Measurements from ENCODE around the gene KIF2C. TPM values are rescaled to one million over a fixed set of nuclear protein-coding genes. Genes with fewer than 3 reads are reported as not detected.
"Not testable (repeated sequence)": the region's sequence is repeated elsewhere in the genome, so short reads cannot be mapped to it uniquely, and the experiment has no call there.

Gene KIF2C
- total and polyA plus RNA-seq, 9 of the 15 experiments (the other 6 are each of a cell fraction or from before 2014, with no cell fraction given) = 84.9 to 226 (median 169) TPM

DNA sequence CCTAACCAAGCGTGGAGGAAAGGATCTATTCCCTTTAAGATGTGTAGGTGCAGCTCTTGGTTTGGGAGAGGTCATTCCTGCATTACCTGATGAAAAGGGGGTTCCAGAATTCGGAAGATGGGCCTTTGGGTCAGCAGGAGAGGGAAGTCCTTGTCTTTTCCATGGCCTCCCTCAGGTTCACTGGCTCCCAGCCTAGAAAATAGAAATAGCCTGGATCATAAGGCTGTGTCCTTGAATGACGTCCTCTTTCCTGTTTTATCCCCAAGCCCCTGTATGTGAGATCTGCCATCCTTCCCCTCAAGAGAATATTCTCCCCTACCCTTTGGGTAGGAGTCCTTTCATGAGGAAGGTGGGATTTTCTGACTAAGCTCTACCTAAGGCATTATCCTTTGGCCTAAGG, 21.2 kb downstream of the KIF2C start (continued):
- TF ChIP-seq NR2F6 (CRISPR knock-in tag; IDR thresholded peaks at IDR 0.05) (no peak), ARHGAP35 (IDR thresholded peaks at IDR 0.05; ENCODE audit: partially characterized antibody) (no peak), CBFA2T2 (conservative IDR thresholded peaks at IDR 0.05) (no peak), RBFOX2 (IDR thresholded peaks at IDR 0.05; ENCODE audit: low read depth, low read length) (no peak), RFX7 (CRISPR knock-in tag; IDR thresholded peaks at IDR 0.05) (no peak), ZNF41 (CRISPR knock-in tag; conservative IDR thresholded peaks at IDR 0.05) (no peak), TARDBP (IDR thresholded peaks at IDR 0.05) (no peak)

GRCh38 chr1:44766421-44766820, 26.8 kb downstream of the KIF2C start:
- in situ Hi-C loops (cut with MboI); FAIRE-seq; H3K27me3 ChIP-seq (ENCODE audit: control insufficient read depth in 2 of 2, insufficient read depth in 2 of 2, low read length in 2 of 2); H3K79me2 ChIP-seq (ENCODE audit: control insufficient read depth, insufficient read depth, low read length); H3K4me1 ChIP-seq (replicated peaks in 1 of 2; ENCODE audit: control insufficient read depth in 2 of 2, insufficient read depth in 2 of 2, low read length in 2 of 2); H3K4me3 ChIP-seq; H3K9me3 ChIP-seq (replicated peaks; ENCODE audit: control insufficient read depth, insufficient read depth, low read depth, low read length); DNase-seq (ENCODE audit: extremely low read depth in 1 of 4, low spot score in 3 of 4); H2AFZ ChIP-seq (ENCODE audit: low read depth, low read length); H3K9ac ChIP-seq (ENCODE audit: insufficient read depth in 1 of 2, low read depth in 2 of 2, low read length in 2 of 2); CTCF ChIA-PET (ENCODE audit: low intra/inter-chr PET ratio); ATAC-seq; H3K4me2 ChIP-seq (ENCODE audit: insufficient read depth, low read length); intact Hi-C loops (cut with micrococcal nuclease); H3K27ac ChIP-seq (ENCODE audit: extremely low read depth, low read depth, low read length); BruUV-seq (replicated peaks); H4K20me1 ChIP-seq (replicated peaks; ENCODE audit: control insufficient read depth, insufficient read depth, low read length); H3K9me1 ChIP-seq (ENCODE audit: control insufficient read depth, insufficient read depth, low read length): not testable (repeated sequence)
- WGBS (ENCODE audit: insufficient coverage, low coverage, missing lambda C conversion rate) = 86% methylated on average over 6 of the region's 6 CpGs
- TF ChIP-seq SUPT5H (IDR thresholded peaks at IDR 0.05) (peak; percentile 45; the same call in 1 of the 2 replicates), POLR2A (conservative IDR thresholded peaks at IDR 0.05) (peak; percentile 63), HBP1 (CRISPR knock-in tag; IDR thresholded peaks at IDR 0.05) (0 out of 2 replicates have a peak, but pooled peaks have one; percentile 18), POLR2B (IDR thresholded peaks at IDR 0.05; ENCODE audit: low read depth, partially characterized antibody) (peak; percentile 51)
- peaks cover 67% of the 10 kb centered on the region for H3K36me3 ChIP-seq (ENCODE audit: control insufficient read depth, insufficient read depth, low read length)
- POLR2A ChIA-PET = interaction anchor here (0.6 to 3.8 kb wide), 15 partner anchors 10 to 1538 kb away, joined by 3 to 77 read pairs (median 6); partner anchors contain the start of genes RNU5D-1 and RPS8

Measured in K562 (cell line).